MCF 10A (cell line): Measurements from ENCODE around the gene CTH. TPM values are rescaled to one million over a fixed set of nuclear protein-coding genes. Genes with fewer than 3 reads are reported as not detected.

Experiments used
- BruUV-seq: library from RNA; stranded (reverse); fragments of 400-500 nt; replicated peaks from 2 replicates; lab custom pipeline; 2021; lab: Mats Ljungman, UMichigan
- CTCF ChIA-PET: fragments of 300-600 bp; sonication (Branson Sonifier 250); formaldehyde crosslinking; extraction: SDS; loops from one replicate; lab custom pipeline; 2021; ENCODE audit warnings: antibody characterized with exemption, inconsistent platforms; lab: Yijun Ruan, JAX
- POLR2A ChIA-PET: fragments of 300-600, 350-650 bp; sonication (Branson Sonifier 250); formaldehyde crosslinking; extraction: SDS; loops from one replicate; lab custom pipeline; 2020; ENCODE audit warnings: antibody characterized with exemption, inconsistent platforms; lab: Yijun Ruan, JAX
- DNase-seq: peaks from one replicate; pipeline ENCODE4 v3.0.0-alpha.2; 2018; ENCODE audit not compliant: unreplicated experiment
- H3K27ac Mint-ChIP-seq: one replicate; pipeline ENCODE4 v1.8.0; 2022; ENCODE audit warnings: mild to moderate bottlenecking, low read depth, mixed read lengths; ENCODE audit not compliant: unreplicated experiment
- H3K27me3 Mint-ChIP-seq: one replicate; pipeline ENCODE4 v1.8.0; 2022; ENCODE audit warnings: mixed read lengths; ENCODE audit not compliant: insufficient read depth, unreplicated experiment
- H3K36me3 Mint-ChIP-seq: one replicate; pipeline ENCODE4 v1.8.0; 2022; ENCODE audit warnings: mild to moderate bottlenecking, moderate library complexity, mixed read lengths; ENCODE audit not compliant: insufficient read depth, unreplicated experiment
- H3K4me1 Mint-ChIP-seq: one replicate; pipeline ENCODE4 v1.8.0; 2022; ENCODE audit warnings: mixed read lengths; ENCODE audit not compliant: insufficient read depth, unreplicated experiment
- H3K4me3 Mint-ChIP-seq: one replicate; pipeline ENCODE4 v1.8.0; 2022; ENCODE audit warnings: mild to moderate bottlenecking, moderate library complexity, mixed read lengths; ENCODE audit not compliant: unreplicated experiment
- H3K9me3 Mint-ChIP-seq: one replicate; pipeline ENCODE4 v1.8.0; 2022; ENCODE audit warnings: mixed read lengths; ENCODE audit not compliant: unreplicated experiment
- CTCF ChIP-seq: fragments of 200-600 bp; IDR thresholded peaks from one replicate; pipeline ENCODE4 v1.8.0; 2022; ENCODE audit warnings: antibody characterized with exemption, mild to moderate bottlenecking; ENCODE audit not compliant: unreplicated experiment
- intact Hi-C: fragments of 100-400 bp; cut with micrococcal nuclease; formaldehyde crosslinking; loops from 2 replicates; pipeline ENCODE4 v1.14.1; 2022
- total RNA-seq: library from RNA; stranded (reverse); gene quantifications from 2 replicates; pipeline ENCODE4 v1.2.3, GENCODE V29; 2022

The CTH gene
- total RNA-seq, 1 experiment from 2014 or later: 3.4 TPM

DNA sequence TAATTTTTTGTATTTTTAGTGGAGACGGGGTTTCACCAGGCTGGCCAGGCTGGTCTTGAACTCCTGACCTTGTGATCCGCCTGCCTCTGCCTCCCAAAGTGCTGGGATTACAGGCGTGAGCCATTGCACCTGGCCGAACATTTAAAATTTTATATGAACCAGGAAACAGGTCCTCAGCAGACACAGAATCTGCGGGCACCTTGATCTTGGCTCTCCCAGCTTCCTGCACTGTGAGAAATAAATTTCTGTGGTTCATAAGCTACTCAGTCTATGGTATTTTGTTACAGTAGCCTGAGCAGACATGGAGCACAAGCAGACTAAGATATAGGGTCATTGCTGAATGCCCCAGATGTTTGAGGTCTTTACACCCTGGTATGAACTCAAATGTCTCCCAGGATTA lies 23.6 kb upstream of the CTH start:
- intact Hi-C loops: no loop called here
- H3K4me1 Mint-ChIP-seq: no peaks in the 10 kb centered on the region
- TF ChIP-seq CTCF: no peak
- POLR2A ChIA-PET: no interaction called here
- BruUV-seq: no TSS peak
- no peak overlapping the region for H3K27ac Mint-ChIP-seq
- no peak overlapping the region for H3K4me3 Mint-ChIP-seq
- no peak for DNase-seq
- no peaks in the 10 kb centered on the region for H3K9me3 Mint-ChIP-seq
- no peaks in the 10 kb centered on the region for H3K36me3 Mint-ChIP-seq
- CTCF ChIA-PET: interaction anchor here (1.0 kb wide), 1 partner anchor 475 kb away, joined by 3 read pairs; no protein-coding TSS in a partner anchor
- H3K27me3 Mint-ChIP-seq: no peaks in the 10 kb centered on the region

- no peak for TF ChIP-seq CTCF
- Mint-ChIP-seq H3K4me1 (no peaks in the 10 kb centered on the region), H3K4me3 (no peak overlapping the region), H3K27ac (no peak overlapping the region), H3K27me3 (no peaks in the 10 kb centered on the region), H3K9me3 (no peaks in the 10 kb centered on the region), H3K36me3 (no peaks in the 10 kb centered on the region)
- intact Hi-C loops: no loop called here
- no peak for DNase-seq
- ChIA-PET CTCF (no interaction called here), POLR2A (interaction anchor here (0.6 kb wide), 1 partner anchor 161 kb away, joined by 3 read pairs; no protein-coding TSS in a partner anchor)
- BruUV-seq: no TSS peak
Observed at GRCh38 chr1:70392626-70393025, 18.4 kb upstream of the CTH start.

- DNase-seq: no peak
- CTCF ChIA-PET: no interaction called here
- Mint-ChIP-seq H3K27ac (no peak overlapping the region), H3K36me3 (no peaks in the 10 kb centered on the region), H3K9me3 (no peaks in the 10 kb centered on the region), H3K4me1 (no peaks in the 10 kb centered on the region), H3K4me3 (no peak overlapping the region), H3K27me3 (no peaks in the 10 kb centered on the region)
- POLR2A ChIA-PET: no interaction called here
- intact Hi-C loops: no loop called here
- BruUV-seq: no TSS peak
- no peak for TF ChIP-seq CTCF
Observed at GRCh38 chr1:70396607-70397006, 14.5 kb upstream of the CTH start.

DNA sequence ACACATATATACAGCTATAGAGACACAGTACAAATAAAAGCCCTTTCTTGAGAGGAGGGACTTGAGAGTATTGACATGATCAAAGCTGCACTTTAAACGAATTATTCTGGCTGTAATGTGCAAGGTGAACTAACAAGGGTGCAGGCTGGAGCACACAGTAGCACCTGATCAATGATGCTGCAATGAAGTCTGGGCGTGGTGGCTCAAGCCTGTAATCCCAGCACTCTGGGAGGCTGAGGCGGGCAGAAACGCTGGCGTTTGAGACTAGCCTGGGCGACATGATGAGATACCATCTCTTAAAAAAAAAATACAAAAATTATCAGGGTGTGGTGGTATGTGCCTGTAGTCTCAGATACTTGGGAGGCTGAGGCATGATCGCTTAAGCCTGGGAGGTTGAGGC lies 14.1 kb upstream of the CTH start:
- no TSS peak for BruUV-seq
- intact Hi-C loops: no loop called here
- no peak overlapping the region for H3K27ac Mint-ChIP-seq
- no peaks in the 10 kb centered on the region for H3K27me3 Mint-ChIP-seq
- no peaks in the 10 kb centered on the region for H3K36me3 Mint-ChIP-seq
- POLR2A ChIA-PET: no interaction called here
- CTCF ChIA-PET: no interaction called here
- no peaks in the 10 kb centered on the region for H3K4me1 Mint-ChIP-seq
- DNase-seq: no peak
- no peaks in the 10 kb centered on the region for H3K9me3 Mint-ChIP-seq
- H3K4me3 Mint-ChIP-seq: no peak overlapping the region
- TF ChIP-seq CTCF: no peak
